ENCODE measurements around the gene ATP6V0B. TPM values are rescaled to one million over a fixed set of nuclear protein-coding genes. Genes with fewer than 3 reads are reported as not detected.

The ATP6V0B gene
- total and polyA plus RNA-seq, 9 of the 15 experiments (the other 6 are each of a cell fraction or from before 2014, with no cell fraction given), result 137 to 328 (median 220) TPM

- peak; percentile 10 to 83 for TF ChIP-seq E2F6 (IDR thresholded peaks at IDR 0.05; ENCODE audit: borderline replicate concordance in 1 of 2, extremely low read depth in 1 of 2, insufficient read depth in 1 of 2, insufficient read length in 1 of 2, low read depth in 1 of 2, low read length in 1 of 2, poor library complexity in 1 of 2, severe bottlenecking in 1 of 2)
- peak; percentile 82; the same call in 1 of the 2 replicates for TF ChIP-seq HDAC2 (IDR thresholded peaks at IDR 0.05)
- TF ChIP-seq GABPB1 (CRISPR knock-in tag; IDR thresholded peaks at IDR 0.05), result peak; percentile 70; the same call in 1 of the 2 replicates
- peak; percentile 69 for TF ChIP-seq RBFOX2 (IDR thresholded peaks at IDR 0.05; ENCODE audit: low read depth, low read length)
- peak in 1 of 2 experiments; percentile 70; a peak in 1 of 4 replicates for TF ChIP-seq KDM4B (IDR thresholded peaks at IDR 0.05; ENCODE audit: borderline replicate concordance in 2 of 2, low read depth in 1 of 2)
- TF ChIP-seq BRF1 (IDR thresholded peaks at IDR 0.05; ENCODE audit: borderline replicate concordance, extremely low read depth, insufficient read length), result no peak
- TF ChIP-seq JUNB (CRISPR knock-in tag; conservative IDR thresholded peaks at IDR 0.05), result no peak
- TF ChIP-seq SNRNP70 (optimal IDR thresholded peaks at IDR 0.05; ENCODE audit: low read depth, low read length), result no peak
- TF ChIP-seq SMARCA5 (IDR thresholded peaks at IDR 0.05), result no peak
- no peak for TF ChIP-seq MBD2 (IDR thresholded peaks at IDR 0.05; ENCODE audit: borderline replicate concordance, low read depth)
- TF ChIP-seq MCM3 (IDR thresholded peaks at IDR 0.05), result no peak
- TF ChIP-seq MCM7 (IDR thresholded peaks at IDR 0.05), result no peak
- no peak for TF ChIP-seq DNMT1 (IDR thresholded peaks at IDR 0.05)
- TF ChIP-seq ZSCAN29 (IDR thresholded peaks at IDR 0.05), result no peak
- TF ChIP-seq ZNF507 (tag; conservative IDR thresholded peaks at IDR 0.05), result no peak
- TF ChIP-seq ZNF511 (CRISPR knock-in tag; IDR thresholded peaks at IDR 0.05), result peak; percentile 74
- TF ChIP-seq NEUROD1 (IDR thresholded peaks at IDR 0.05; ENCODE audit: borderline replicate concordance, low read depth, low read length, partially characterized antibody), result no peak
- TF ChIP-seq NR1H2 (CRISPR knock-in tag; IDR thresholded peaks at IDR 0.05), result no peak
- no peak for TF ChIP-seq ATF2 (CRISPR knock-in tag; IDR thresholded peaks at IDR 0.05)
- TF ChIP-seq TGIF2 (CRISPR knock-in tag; IDR thresholded peaks at IDR 0.05), result no peak
- no peak for TF ChIP-seq E2F3 (CRISPR knock-in tag; IDR thresholded peaks at IDR 0.05)
- TF ChIP-seq XRCC3 (IDR thresholded peaks at IDR 0.05), result no peak
- no peak for TF ChIP-seq ZNF780A (CRISPR knock-in tag; IDR thresholded peaks at IDR 0.05)
- no peak for TF ChIP-seq BDP1 (IDR thresholded peaks at IDR 0.05; ENCODE audit: insufficient read depth, insufficient read length)
- TF ChIP-seq ZFX (CRISPR knock-in tag; IDR thresholded peaks at IDR 0.05), result peak; percentile 56
- TF ChIP-seq ID3 (CRISPR knock-in tag; IDR thresholded peaks at IDR 0.05), result no peak
- no peak for TF ChIP-seq ID3 (tag; IDR thresholded peaks at IDR 0.05)
Observed at GRCh38 chr1:43991476-43992231, 16.9 kb downstream of the ATP6V0B start, which contains the start of gene CCDC24 (continued).

All from K562 (cell line).